ENCODE results near the gene PPIP5K2. TPM values are rescaled to one million over a fixed set of nuclear protein-coding genes. Genes with fewer than 3 reads are reported as not detected.
"Not testable (repeated sequence)": the region's sequence is repeated elsewhere in the genome, so short reads cannot be mapped to it uniquely, and the experiment has no call there.

Gene PPIP5K2
- total RNA-seq, 1 experiment from 2014 or later: 44.8 TPM

DNA sequence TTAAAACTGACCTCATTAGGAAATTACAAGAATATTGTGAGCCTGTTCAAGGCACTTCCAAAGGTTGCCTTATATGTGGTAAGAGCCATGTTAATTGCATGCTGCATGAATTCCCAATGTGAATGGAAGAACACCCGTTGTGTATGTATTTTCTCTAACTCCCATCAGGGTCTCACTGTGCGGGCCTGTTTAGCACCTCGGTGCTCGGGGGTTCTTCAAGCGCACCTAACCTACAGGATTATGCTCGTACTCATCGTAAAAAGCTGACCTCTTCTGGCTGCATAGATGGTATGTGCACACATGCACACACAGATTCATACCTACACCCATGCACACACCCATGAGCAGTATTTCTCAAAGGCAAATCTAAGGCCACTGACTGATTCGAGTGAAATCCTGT lies 66.1 kb downstream of the PPIP5K2 start:
- ChIA-PET CTCF (no interaction called here), POLR2A (no interaction called here)
- Mint-ChIP-seq H3K36me3 (ENCODE audit: insufficient read depth, unreplicated experiment) (peaks cover 4% of the 10 kb centered on the region), H3K4me1 (ENCODE audit: low read depth, unreplicated experiment) (no peaks in the 10 kb centered on the region), H3K4me3 (ENCODE audit: unreplicated experiment) (no peak overlapping the region), H3K27ac (ENCODE audit: unreplicated experiment) (no peak overlapping the region), H3K27me3 (ENCODE audit: insufficient read depth, unreplicated experiment) (no peaks in the 10 kb centered on the region), H3K9me3 (ENCODE audit: unreplicated experiment) (no peaks in the 10 kb centered on the region)
- Histone ChIP-seq H3K36me3 (ENCODE audit: control insufficient read depth, insufficient read depth, low read length) (no peaks in the 10 kb centered on the region), H3K4me1 (no peaks in the 10 kb centered on the region), H3K9me3 (no peaks in the 10 kb centered on the region), H3K4me3 (ENCODE audit: low read depth, low read length) (no peak overlapping the region), H3K27me3 (replicated peaks; ENCODE audit: control insufficient read depth, insufficient read depth, low read length) (no peaks in the 10 kb centered on the region)
- BruUV-seq (replicated peaks): no TSS peak
- TF ChIP-seq, protein P1, sequence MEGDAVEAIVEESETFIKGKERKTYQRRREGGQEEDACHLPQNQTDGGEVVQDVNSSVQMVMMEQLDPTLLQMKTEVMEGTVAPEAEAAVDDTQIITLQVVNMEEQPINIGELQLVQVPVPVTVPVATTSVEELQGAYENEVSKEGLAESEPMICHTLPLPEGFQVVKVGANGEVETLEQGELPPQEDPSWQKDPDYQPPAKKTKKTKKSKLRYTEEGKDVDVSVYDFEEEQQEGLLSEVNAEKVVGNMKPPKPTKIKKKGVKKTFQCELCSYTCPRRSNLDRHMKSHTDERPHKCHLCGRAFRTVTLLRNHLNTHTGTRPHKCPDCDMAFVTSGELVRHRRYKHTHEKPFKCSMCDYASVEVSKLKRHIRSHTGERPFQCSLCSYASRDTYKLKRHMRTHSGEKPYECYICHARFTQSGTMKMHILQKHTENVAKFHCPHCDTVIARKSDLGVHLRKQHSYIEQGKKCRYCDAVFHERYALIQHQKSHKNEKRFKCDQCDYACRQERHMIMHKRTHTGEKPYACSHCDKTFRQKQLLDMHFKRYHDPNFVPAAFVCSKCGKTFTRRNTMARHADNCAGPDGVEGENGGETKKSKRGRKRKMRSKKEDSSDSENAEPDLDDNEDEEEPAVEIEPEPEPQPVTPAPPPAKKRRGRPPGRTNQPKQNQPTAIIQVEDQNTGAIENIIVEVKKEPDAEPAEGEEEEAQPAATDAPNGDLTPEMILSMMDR (IDR thresholded peaks at IDR 0.05; ENCODE audit: insufficient read depth in 1 of 2, low read depth in 1 of 2, low read length in 1 of 2, severe bottlenecking in 1 of 2, unreplicated experiment in 1 of 2): no peak
- intact Hi-C loops (cut with micrococcal nuclease; ENCODE audit: unreplicated experiment): no loop called here
- DNase-seq: no peak

DNA sequence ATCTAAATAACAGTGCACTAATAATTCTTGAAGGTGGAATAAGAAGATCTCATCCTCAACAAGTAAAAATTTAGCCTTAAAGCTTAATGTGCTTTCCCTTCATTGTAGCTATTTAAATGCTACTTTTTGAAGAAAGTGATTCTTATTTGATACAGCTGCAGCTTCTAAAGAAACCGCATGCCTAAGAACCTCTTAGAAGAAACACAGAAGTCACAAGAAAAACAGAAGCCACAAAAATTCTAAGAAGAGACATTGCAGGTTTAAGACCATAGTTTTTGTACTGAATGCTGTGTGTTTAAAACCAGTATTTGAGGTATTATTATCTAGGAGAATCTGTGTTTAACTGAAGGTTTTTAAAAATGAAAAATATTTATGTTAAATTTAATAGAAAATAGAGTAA lies 68.3 kb downstream of the PPIP5K2 start:
- no peak overlapping the region for H3K4me3 Mint-ChIP-seq (ENCODE audit: unreplicated experiment)

DNA sequence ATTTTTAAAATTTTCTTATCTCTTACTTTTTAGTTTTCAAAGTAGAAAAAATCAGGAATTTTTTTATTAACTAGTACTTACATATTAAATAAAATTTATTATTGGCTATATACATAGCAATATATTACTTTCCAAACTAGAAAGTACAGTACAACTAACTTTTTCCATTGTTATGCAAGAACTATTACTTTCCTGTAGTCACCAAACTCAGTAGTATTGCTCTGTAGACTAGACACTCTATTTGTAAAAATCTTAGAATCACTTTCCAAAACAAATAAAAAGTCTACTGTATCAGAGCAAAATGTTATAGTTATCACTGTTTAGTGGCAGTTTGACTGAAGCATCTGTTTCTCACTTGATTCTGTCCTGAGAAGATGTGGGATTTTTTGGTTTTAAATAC lies 83.1 kb downstream of the PPIP5K2 start:
- no peak overlapping the region for H3K27ac Mint-ChIP-seq (ENCODE audit: unreplicated experiment)
- DNase-seq: no peak
- ChIA-PET POLR2A (no interaction called here), CTCF (no interaction called here)
- Histone ChIP-seq H3K36me3 (ENCODE audit: control insufficient read depth, insufficient read depth, low read length) (no peaks in the 10 kb centered on the region), H3K9me3 (no peaks in the 10 kb centered on the region; the same call in 1 of the 2 replicates), H3K4me3 (ENCODE audit: low read depth, low read length) (no peak overlapping the region), H3K27me3 (replicated peaks; ENCODE audit: control insufficient read depth, insufficient read depth, low read length) (no peaks in the 10 kb centered on the region), H3K4me1 (no peaks in the 10 kb centered on the region)
- BruUV-seq (replicated peaks): no TSS peak
- no peaks in the 10 kb centered on the region for H3K27me3 Mint-ChIP-seq (ENCODE audit: insufficient read depth, unreplicated experiment)
- H3K36me3 Mint-ChIP-seq (ENCODE audit: insufficient read depth, unreplicated experiment): peaks cover 2% of the 10 kb centered on the region
- no peaks in the 10 kb centered on the region for H3K4me1 Mint-ChIP-seq (ENCODE audit: low read depth, unreplicated experiment)
- intact Hi-C loops (cut with micrococcal nuclease; ENCODE audit: unreplicated experiment): no loop called here
- H3K4me3 Mint-ChIP-seq (ENCODE audit: unreplicated experiment): no peak overlapping the region
- no peaks in the 10 kb centered on the region for H3K9me3 Mint-ChIP-seq (ENCODE audit: unreplicated experiment)
- TF ChIP-seq, protein P1 (IDR thresholded peaks at IDR 0.05; ENCODE audit: insufficient read depth in 1 of 2, low read depth in 1 of 2, low read length in 1 of 2, severe bottlenecking in 1 of 2, unreplicated experiment in 1 of 2): no peak

More for the DNA sequence above, 68.3 kb downstream of the PPIP5K2 start:
- ChIA-PET POLR2A (no interaction called here), CTCF (no interaction called here)
- intact Hi-C loops (cut with micrococcal nuclease; ENCODE audit: unreplicated experiment): no loop called here
- H3K36me3 ChIP-seq (ENCODE audit: control insufficient read depth, insufficient read depth, low read length): no peaks in the 10 kb centered on the region
- Mint-ChIP-seq H3K27ac (ENCODE audit: unreplicated experiment) (no peak overlapping the region), H3K36me3 (ENCODE audit: insufficient read depth, unreplicated experiment) (peaks cover 4% of the 10 kb centered on the region), H3K27me3 (ENCODE audit: insufficient read depth, unreplicated experiment) (no peaks in the 10 kb centered on the region), H3K9me3 (ENCODE audit: unreplicated experiment) (no peaks in the 10 kb centered on the region), H3K4me1 (ENCODE audit: low read depth, unreplicated experiment) (no peaks in the 10 kb centered on the region)
- H3K27me3 ChIP-seq (replicated peaks; ENCODE audit: control insufficient read depth, insufficient read depth, low read length): no peaks in the 10 kb centered on the region
- H3K9me3 ChIP-seq: no peaks in the 10 kb centered on the region
- DNase-seq: no peak
- H3K4me1 ChIP-seq: no peaks in the 10 kb centered on the region
- no peak overlapping the region for H3K4me3 ChIP-seq (ENCODE audit: low read depth, low read length)
- BruUV-seq (replicated peaks): no TSS peak
- TF ChIP-seq, protein P1 (IDR thresholded peaks at IDR 0.05; ENCODE audit: insufficient read depth in 1 of 2, low read depth in 1 of 2, low read length in 1 of 2, severe bottlenecking in 1 of 2, unreplicated experiment in 1 of 2): no peak

DNA sequence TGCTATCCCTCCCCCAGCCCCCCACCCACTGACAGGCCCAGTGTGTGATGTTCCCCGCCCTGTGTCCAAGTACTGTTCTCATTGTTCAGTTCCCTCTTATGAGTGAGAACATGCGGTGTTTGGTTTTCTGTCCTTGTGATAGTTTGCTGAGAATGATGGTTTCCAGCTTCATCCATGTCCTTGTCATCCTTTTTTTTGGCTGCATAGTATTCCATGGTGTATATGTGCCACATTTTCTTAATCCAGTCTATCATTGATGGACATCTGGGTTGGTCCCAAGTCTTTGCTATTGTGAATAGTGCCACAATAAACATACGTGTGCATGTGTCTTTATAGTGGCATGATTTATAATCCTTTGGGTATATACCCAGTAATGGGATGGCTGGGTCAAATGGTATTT lies 84.9 kb downstream of the PPIP5K2 start:
- CTCF ChIA-PET; H3K4me1 Mint-ChIP-seq (ENCODE audit: low read depth, unreplicated experiment); H3K9me3 Mint-ChIP-seq (ENCODE audit: unreplicated experiment); H3K27ac Mint-ChIP-seq (ENCODE audit: unreplicated experiment); H3K9me3 ChIP-seq; H3K4me3 ChIP-seq (ENCODE audit: low read depth, low read length); H3K27me3 Mint-ChIP-seq (ENCODE audit: insufficient read depth, unreplicated experiment); H3K36me3 ChIP-seq (ENCODE audit: control insufficient read depth, insufficient read depth, low read length); H3K4me1 ChIP-seq; DNase-seq; H3K36me3 Mint-ChIP-seq (ENCODE audit: insufficient read depth, unreplicated experiment); POLR2A ChIA-PET; BruUV-seq (replicated peaks); H3K27me3 ChIP-seq (replicated peaks; ENCODE audit: control insufficient read depth, insufficient read depth, low read length); intact Hi-C loops (cut with micrococcal nuclease; ENCODE audit: unreplicated experiment); H3K4me3 Mint-ChIP-seq (ENCODE audit: unreplicated experiment): not testable (repeated sequence)
